Right kidney (tissue), 1 donor: ENCODE measurements around the gene PPP1CB.
"Not testable (repeated sequence)": the region's sequence is repeated elsewhere in the genome, so short reads cannot be mapped to it uniquely, and the experiment has no call there.

Source experiments
- DNase-seq: peaks from one replicate; pipeline ENCODE4 v3.0.0-alpha.2; 2016

PPP1CB gene

DNA sequence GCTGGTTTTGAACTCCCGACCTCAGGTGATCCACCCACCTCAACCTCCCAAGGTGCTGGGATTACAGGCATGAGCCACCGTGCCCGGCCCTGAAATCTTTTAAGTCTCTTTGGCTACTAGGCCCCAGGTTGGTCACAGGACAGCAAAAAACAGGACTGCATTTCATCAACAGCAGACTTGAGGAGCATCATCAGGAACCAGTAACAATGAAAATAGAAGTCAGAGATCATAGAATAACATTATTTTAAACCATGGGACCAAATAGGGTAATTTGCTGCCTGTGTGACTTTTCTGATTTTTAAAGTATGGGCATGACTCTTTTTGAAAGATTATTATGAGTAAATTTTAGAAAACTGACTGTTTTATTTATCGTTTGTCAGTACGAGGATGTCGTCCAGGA, 24.8 kb downstream of the PPP1CB start:
- DNase-seq, result no peak

DNA sequence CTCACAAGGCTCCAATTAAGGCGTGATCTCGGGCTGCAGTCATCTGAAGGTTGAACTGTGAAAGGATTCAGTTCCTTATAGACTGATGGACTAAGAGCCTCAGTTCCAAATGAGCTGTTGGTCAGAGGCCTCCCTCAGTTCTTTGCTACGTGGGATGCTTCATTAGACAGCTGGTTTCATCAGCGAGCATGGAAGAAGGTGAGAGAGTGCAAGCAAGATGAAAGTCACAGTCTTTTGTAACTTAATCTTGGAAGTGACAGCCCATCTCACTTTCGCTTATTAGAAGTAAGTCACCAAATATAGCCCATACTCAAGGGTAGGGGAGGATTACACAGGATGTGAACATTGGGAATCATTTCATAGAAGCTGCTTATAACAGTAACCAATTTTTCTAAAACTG, 26.8 kb downstream of the PPP1CB start:
- DNase-seq, result no peak

DNA sequence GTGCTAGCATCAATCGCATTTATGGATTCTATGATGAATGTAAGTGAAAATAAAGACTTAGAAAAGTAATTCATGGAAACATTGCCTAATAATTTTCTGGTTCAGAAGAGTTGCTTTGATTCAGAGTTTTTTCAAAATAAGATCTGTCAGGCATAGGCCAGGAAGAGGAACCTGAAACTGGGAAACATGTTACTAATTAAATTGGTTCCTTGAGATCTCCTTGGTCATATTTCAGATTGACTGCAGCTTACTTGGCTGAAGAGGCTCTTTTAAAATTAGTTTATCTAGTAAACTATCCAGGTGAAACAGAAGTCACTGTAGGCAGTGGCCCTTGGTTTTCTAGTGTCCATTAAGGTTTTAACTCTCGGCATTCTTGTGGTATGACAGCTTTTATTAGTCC, 27.4 kb downstream of the PPP1CB start:
- DNase-seq, result no peak

DNA sequence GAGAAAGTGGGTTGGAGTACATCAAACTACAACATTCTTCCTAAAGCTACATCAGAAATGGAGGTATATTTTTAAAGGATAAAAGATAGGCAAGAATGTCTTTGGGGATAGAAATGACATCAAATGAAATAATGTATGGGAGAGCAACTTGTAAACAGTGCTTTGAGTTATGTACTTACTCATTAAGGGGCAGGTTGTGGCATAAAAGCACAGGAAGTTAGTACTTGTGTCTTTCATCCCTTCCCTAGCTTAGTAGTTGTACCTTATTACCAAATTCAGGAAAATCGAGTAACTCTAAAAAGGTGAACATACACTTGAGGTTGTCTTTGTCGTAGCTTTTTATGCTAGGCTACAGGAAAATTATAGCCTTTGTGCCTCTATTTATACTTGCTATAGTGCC, 28.9 kb downstream of the PPP1CB start:
- no peak for DNase-seq

DNA sequence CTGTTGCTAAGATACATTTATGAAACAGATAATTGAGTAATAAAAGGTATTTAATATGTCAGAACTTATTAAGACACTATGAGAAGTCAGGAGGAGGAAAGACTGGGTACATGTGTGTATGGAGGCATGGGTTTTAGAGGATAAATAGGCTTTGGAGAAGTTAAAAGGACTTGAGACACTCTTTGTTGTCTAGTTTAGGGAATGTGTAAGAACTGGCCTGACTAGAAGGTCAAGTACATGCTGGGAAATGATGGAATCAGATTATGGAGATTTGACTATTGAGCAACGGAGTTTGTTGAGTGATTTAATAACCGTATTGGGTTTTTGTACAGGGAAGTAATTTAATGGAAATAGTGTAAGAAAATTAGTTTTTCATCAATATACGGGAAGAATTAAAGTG, 30.8 kb downstream of the PPP1CB start:
- DNase-seq, result no peak

DNA sequence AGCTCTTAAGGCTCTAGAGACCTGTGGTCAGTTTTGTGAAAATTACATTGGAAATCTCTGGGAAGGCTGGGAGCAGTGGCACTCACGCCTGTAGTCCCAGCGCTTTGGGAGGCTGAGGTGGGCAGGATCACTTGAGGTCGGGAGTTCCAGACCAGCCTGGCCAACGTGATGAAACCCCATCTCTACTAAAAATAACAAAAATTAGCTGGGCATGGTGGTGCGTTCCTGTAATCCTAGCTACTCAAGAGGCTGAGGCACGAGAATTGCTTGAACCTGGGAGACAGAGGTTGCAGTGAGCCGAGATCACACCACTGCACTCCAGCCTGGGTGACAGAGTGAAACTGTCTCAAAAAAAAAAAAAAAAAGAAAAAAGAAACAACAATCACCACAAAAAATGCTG, 32.9 kb downstream of the PPP1CB start:
- not testable (repeated sequence) for DNase-seq

DNA sequence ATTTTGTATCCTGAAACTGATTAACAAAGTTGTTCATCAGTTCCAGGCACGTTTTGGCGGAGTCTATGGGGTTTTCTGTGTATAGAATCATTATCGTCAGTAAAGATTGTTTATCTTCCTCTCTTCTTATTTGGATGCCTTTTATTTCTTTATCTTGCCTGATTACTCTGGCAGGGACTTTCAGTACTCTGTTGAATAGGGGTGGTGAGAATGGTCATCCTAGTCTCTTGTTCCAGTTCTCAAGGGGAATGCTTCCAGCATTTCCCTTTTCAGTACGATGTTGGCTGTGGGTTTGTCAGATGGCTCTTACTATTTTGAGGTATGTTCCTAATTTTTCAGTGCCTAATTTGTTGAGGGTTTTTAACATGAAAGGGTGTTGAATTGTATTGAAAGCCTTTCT, 45.0 kb downstream of the PPP1CB start:
- no peak for DNase-seq

DNA sequence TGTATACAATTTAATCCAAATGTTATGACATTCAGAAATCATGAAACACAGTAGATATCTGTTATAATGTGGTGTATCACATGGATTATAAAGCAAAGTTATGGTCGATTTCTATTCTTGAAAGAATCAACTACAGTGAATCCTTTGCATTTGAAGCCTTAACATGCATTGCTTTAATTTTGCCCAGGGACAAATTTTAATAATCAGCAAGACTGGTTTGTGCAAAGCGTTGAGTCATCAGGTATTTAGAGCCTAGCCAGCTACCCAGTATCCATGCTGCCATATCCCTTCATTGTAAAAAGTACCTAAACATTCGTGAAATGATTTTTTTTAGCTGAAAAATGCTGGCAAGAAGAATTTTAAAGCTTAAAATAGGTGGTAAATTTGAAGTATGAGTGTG, 50.1 kb downstream of the PPP1CB start:
- no peak for DNase-seq

DNA sequence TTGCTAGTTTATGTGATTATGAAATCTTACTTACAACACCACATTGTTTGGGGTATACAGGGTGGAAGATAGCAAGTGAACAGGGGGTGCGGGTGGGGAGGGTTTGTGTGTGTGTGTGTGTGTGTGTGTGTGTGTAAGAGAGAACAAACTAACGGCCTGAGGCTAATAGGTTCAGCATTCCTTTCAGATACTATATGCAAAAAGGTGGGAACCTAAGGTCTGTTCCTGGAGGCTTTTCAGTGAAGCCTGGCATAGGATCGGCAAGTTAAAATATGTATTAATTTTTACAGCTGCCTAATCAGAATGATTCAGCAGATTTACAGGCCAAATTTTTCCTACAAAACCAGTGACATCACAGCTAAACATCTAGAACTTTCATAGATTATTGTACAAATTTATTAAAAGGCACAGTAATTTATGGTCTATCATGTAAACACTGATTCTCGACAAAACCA, 51.4 kb downstream of the PPP1CB start:
- DNase-seq, result no peak

DNA sequence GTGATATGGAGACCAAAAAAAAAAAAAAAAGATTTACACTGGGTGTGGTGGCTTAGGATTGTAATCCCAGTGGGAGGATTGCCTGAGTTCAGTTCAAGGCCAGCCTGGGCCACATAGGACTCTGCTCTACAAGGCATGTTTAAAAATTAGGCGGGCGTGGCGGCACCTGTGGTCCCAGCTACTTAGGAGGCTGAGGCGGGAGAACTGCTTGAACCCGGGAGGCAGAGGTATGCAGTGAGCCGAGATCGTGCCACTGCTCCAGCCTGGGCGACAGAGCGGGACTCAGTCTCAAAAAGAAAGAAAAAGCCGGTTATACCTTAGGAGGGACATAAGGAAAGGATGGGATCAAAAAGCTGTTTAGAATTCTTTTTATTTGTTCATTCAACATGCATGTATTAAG, 58.3 kb downstream of the PPP1CB start:
- no peak for DNase-seq

DNA sequence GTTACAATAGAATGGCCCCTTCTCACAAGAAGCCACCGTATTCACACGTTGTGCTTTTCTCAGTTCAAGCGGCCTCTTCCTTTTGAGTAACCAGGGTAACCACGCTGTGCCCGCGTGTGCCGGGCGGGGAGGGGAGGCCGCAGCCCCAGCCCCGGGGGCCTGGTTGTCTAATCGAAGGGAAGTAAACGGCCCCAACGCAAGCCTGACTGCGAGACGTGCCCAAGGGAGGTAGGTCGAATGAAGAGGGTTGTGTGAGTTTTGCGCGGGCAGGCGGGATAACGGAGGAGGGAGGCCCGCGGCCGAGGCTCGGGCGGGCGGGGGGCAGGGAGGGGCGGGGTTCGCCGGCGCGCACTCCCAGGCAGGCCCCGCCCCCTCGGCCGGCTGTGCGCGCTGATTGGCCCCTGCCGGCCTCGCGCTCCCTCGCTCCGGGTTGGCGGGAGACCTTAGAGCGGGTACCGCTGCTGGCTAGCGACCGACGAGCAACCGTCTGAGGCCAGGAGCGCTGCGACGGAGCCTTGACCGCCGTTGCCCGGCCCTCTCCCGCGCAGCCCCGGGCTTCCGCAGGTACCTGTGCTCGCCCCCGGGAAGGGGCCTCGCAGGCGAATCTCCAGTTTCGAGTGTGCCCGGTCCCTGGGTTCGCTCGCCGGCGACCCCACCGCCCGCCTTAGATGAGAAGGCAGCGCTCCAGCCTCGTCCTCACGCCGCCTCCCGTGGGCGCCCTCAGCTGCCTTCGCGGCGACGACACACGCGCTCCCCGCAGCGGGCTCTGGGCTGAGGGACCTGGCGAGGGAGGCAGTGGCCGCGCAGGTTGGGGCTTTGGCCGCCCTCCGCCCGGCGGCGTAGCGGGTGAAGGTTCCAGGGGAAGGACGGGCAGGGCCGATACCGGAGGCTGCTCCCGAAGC, 59.0 kb downstream of the PPP1CB start, which contains the start of gene SPDYA:
Gene SPDYA (plus strand): TSS at position 451 of the 902 bp plus-strand sequence. CDS start 5,181 bp downstream, outside the sequence.
- peak; percentile 78 for DNase-seq

DNA sequence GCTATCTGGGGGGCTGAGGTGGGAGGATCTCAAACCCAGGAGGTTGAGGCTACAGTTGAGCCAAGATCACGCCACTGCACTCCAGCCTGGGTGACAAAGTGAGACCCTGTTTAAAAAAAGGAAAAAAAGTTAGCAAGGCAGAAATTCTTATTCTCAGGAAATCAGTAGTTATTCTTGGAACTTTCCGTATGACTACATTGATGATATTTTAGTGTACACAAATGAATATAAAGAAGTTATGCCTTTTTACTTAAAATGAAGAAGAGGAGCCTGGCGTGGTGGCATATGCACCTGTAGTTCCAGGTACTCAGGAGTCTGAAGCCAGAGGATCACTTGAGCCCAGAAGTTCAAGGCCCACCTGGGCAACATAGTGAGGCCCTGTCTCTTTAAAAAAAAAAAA, 66.4 kb downstream of the PPP1CB start:
- no peak for DNase-seq

DNA sequence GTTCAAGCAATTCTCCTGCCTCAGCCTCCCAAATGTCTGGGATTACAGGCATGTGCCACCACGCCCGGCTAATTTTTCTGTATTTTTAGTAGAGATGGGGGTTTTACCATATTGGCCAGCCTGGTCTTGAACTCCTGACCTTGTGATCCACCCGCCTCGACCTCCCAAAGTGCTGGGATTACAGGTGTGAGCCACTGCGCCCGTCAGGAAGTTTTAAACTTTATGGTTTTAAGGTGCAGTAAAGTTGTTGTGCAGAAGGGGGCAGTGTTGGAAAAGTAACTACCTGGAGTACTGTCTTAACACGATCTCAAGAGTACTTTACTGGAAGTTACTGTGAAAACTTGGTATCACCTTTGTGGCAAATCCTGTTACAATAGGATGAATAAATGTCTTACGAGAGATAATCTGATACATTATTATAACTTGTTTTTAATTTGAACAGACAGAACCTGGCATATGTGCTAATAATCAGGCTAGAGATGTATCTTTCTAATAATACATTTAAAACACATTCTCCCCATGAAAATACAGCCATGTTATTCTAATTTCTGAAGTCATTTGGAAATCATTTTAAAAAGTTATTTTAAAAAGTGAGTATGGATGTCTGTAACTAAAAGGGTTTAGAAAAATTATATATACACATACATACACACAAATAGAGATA, 69.8 kb downstream of the PPP1CB start:
- peak; percentile 20 for DNase-seq

DNA sequence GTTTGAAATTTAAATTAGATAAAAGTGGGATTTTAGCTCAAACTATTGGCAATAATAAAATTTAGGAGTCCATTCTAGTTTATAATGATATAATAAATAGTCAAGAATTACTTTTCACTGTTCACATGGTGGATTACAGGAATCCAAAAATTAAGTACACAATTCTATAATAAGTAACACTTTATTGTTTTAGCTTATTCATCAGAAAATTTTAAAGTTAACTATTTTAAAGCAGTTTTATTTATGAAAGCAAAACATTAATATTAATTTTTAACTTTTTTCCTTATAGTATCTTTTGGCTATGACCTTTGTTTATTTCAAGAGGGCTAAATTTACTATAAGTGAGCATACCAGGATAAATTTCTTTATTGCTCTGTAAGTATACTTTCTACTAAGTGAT, 70.4 kb downstream of the PPP1CB start:
- DNase-seq, result no peak

DNA sequence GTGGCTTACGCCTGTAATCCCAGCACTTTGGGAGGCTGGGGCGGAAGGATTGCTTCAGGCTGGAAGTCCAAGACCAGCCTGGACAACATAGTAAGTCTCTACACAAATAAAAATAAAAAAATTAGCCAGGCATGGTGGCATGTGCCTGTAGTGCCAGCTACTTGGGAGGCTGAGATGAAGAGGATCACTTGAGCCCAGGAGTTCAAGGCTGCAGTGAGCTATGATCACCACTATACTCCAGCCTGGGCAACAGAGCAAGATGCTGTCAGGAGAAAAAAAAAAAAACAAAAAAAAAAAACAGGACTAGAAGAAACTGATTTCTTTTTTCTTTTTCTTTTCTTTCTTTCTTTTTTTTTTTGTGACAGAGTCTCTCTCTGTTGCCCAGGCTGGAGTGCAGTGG, 72.6 kb downstream of the PPP1CB start:
- no peak for DNase-seq

DNA sequence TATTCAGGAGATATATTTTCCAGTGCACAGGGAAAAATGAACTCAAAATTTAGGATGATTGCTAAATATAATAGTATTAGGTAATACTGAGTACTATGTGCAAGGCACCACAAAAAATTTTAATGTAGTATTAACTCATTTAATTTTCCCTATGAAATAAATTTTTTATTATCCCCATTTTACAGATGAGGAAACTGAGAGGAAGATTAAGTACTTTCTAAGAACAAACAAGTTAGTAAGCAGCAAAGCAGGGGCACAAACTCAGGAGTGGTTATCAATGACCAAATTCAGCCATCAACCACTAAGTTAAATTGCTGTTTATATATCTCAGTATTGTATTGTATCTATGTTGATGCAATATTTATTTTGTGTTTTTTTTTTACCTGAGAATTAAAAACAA, 73.2 kb downstream of the PPP1CB start:
- no peak for DNase-seq

DNA sequence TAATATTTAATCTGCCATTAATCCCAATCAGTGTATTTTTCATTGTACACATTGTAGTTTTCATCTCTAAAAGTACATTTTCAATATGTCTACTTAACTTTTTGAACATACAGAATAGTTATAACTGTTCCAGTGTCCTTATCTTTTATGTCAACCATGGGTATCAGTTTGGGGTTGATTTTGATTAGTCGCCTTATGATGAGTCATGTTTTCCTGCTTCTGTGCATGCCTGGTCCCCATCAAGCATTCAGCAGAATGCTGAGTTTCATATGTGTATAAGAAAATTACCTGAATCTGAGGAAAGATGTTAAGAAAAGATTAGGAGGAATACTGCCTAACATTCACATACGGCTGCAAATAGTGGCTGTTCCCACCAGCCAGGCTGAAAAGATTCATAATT, 76.8 kb downstream of the PPP1CB start:
- no peak for DNase-seq

DNA sequence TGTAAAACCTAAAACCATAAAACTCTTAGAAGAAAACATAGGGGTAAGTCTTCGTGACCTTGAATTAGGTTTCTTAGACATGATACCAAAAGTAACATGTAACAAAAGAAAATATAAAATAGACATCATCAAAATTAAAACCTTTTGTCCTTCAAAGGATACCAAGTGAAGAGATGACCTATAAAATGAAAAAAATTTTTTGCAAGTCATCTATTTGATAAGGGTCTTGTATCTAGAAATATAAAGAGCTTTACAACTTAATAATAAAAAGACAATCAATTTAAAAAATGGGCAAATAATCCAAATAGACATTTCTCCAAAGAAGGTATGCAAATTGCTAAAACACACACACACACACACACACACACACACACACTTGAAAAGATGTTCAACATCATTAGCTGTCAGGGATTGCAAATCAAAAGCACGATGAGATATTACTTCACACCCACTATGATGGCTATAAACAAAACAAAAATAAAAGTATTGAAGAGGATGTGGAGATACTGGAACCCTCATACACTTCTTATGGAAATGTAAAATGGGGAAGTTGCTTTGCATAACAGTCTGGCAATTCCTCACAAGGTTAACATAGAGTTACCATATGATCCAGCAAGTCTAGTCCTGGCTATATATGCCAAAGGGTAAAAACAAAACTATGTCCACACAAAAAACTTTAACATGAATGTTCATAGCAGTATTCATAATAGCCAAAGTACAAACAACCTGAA, 82.3 kb downstream of the PPP1CB start:
- DNase-seq, result no peak

DNA sequence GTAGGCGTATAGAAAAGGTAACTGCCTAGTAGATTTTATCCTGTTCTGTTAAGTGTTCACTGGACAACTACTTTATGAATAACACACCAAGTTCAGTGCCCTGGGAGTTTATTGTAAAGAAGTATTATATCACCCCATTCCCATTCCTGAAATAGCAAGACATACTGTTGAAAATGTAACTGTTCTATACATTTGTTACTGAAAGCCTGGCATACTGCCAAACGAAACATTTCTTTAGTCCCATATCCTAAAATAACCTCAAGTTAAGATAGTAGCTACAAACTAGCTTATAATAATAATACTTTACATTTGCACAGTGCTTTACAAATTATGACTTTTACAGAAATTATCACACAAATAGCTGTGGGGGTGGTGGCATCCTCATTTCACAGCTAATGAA, 84.2 kb downstream of the PPP1CB start:
- DNase-seq, result no peak

DNA sequence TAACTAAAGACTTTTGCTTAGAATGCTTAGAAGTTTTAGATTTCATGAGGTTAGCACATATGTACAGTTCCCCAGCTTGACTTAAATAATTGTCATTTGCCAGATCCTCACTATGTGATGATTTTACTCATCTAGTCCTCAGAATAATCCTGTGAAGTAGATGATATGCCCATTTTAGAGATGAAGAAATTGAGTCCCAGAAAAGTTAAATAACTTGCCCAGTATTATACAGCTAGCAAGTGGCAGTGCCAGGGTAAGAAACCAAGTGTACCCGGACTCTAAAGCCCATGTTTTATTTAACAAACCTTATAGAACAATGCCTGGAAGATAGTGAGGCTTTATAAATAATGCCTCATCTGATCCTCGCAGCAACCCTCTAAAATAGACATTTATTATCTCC, 87.3 kb downstream of the PPP1CB start:
- DNase-seq, result no peak

DNA sequence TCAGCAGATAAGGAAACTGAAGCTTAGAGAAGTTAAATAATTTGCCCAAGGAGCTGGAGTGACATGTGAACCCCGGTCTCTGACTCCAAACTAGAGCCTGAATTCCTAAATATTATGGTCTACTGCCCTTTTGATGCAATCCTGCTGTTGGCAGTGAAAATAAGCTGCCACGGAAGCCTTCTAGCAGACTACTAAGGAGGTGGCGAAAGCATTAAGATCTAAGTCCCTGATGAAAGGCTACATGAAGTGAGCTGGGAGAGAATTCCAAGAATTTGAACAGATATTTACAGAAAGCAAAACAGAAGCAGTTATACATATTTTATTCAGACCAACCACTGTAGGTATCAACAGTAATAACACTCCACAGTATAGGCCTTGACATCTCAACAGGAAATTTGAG, 90.4 kb downstream of the PPP1CB start:
- no peak for DNase-seq
